ENCODE data around the gene PPP1R16B.

GRCh38 chr20:38875175-38875993, 69.9 kb downstream of the PPP1R16B start:
- TF ChIP-seq KLF1 (tag by site-specific recombination; IDR thresholded peaks at IDR 0.05) (no peak), CTCF (tag by site-specific recombination; IDR thresholded peaks at IDR 0.05) (no peak), SP2 (tag by site-specific recombination; IDR thresholded peaks at IDR 0.05) (no peak), MYNN (tag by site-specific recombination; IDR thresholded peaks at IDR 0.05; ENCODE audit: borderline replicate concordance) (no peak), ZNF830 (tag by site-specific recombination; IDR thresholded peaks at IDR 0.05; ENCODE audit: low read depth) (no peak), ZNF768 (tag by site-specific recombination; IDR thresholded peaks at IDR 0.05) (no peak), ZBTB21 (tag by site-specific recombination; IDR thresholded peaks at IDR 0.05) (no peak), ZBTB8A (tag by site-specific recombination; IDR thresholded peaks at IDR 0.05) (no peak)
